Neuron (in vitro differentiated cells): ENCODE measurements around the gene KHDC1.
"Not testable (repeated sequence)": the region's sequence is repeated elsewhere in the genome, so short reads cannot be mapped to it uniquely, and the experiment has no call there.

Experiments
- H2AFZ ChIP-seq: one replicate; pipeline ENCODE4 v1.6.1; 2013; ENCODE audit warnings: low read depth, mild to moderate bottlenecking, inconsistent platforms, low read length, moderate library complexity
- H3K27me3 ChIP-seq: one replicate; pipeline ENCODE4 v1.6.1; 2013; ENCODE audit warnings: low read length; ENCODE audit not compliant: insufficient read depth
- H3K36me3 ChIP-seq: one replicate; pipeline ENCODE4 v1.6.1; 2013; ENCODE audit warnings: low read length; ENCODE audit not compliant: insufficient read depth
- H3K4me1 ChIP-seq: one replicate; pipeline ENCODE4 v1.6.1; 2013; ENCODE audit warnings: low read length; ENCODE audit not compliant: insufficient read depth
- H3K4me3 ChIP-seq: 2 replicates; pipeline ENCODE4 v1.5.1; 2013; ENCODE audit warnings: mild to moderate bottlenecking, low read length, moderate library complexity
- H3K9me3 ChIP-seq: one replicate; pipeline ENCODE4 v1.6.1; 2013; ENCODE audit warnings: low read length

KHDC1 gene

DNA sequence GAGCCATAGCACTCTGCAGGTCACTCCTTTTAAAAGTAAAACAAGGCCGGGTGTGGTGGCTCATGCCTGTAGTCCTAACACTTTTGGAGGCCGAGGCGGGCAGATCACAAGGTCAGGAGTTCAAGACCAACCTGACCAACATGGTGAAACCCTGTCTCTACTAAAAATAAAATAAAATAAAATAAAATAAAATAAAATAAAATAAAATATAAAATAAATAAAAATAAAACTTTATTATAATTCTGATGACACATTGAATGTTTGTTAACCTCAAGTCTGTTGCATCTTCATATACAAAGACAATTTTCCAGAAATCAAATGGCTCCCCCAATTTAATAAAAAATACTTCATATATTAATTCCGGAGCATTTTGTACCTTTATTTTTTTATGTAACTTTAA, 69.7 kb downstream of the KHDC1 start:
- H3K9me3 ChIP-seq, H3K27me3 ChIP-seq, H2AFZ ChIP-seq, H3K36me3 ChIP-seq, H3K4me1 ChIP-seq, H3K4me3 ChIP-seq: not testable (repeated sequence)
